Adrenal gland (tissue), 12 donors: ENCODE results near the gene NELL2. TPM values are rescaled to one million over a fixed set of nuclear protein-coding genes. Genes with fewer than 3 reads are reported as not detected.

Experiments used
- DNase-seq, 7 donors: peaks; one replicate each; pipeline ENCODE4 v3.0.0-alpha.2; 2019 to 2020
- H3K27ac ChIP-seq, 5 donors: fragments of 200-600 bp; sonication (generic) in 4 of 5; 1 replicate in 3 of 5; 2 replicates in 2 of 5; pipeline versions ENCODE4 v1.5.1 to v1.8.0; 2016 to 2020; ENCODE audit warnings: mild to moderate bottlenecking in 1 of 5
- H3K27me3 ChIP-seq: fragments of 200-600 bp; 2 replicates; pipeline ENCODE4 v1.8.0; 2021
- H3K36me3 ChIP-seq, 2 donors: fragments of 200-600 bp; replicated peaks in 1 of 2; 1 replicate in 1 of 2; 2 replicates in 1 of 2; pipeline versions ENCODE4 v1.5.1 to v1.8.0; 2018 to 2022
- H3K4me1 ChIP-seq, 2 donors: fragments of 200-600 bp; replicated peaks in 1 of 2; 1 replicate in 1 of 2; 2 replicates in 1 of 2; pipeline versions ENCODE4 v1.5.1 to v1.8.0; 2018 to 2021
- H3K4me3 ChIP-seq, 4 donors: fragments of 200-600 bp; sonication (generic) in 3 of 4; one replicate each; pipeline ENCODE4 v1.5.1; 2016 to 2018
- H3K9me3 ChIP-seq, 3 donors: fragments of 200-600 bp; sonication (generic) in 1 of 3; replicated peaks in 1 of 3; 1 replicate in 2 of 3; 2 replicates in 1 of 3; pipeline versions ENCODE4 v1.5.1 to v1.8.0; 2016 to 2021
- POLR2A ChIP-seq, 2 donors: fragments of 450-650 bp; IDR thresholded peaks; one replicate each; pipeline ENCODE4 v1.6.1; 2017; ENCODE audit warnings: antibody characterized with exemption in 2 of 2, mild to moderate bottlenecking in 2 of 2, moderate library complexity in 1 of 2
- whole genome bisulfite sequencing, 4 donors: extraction: QIAGEN DNeasy Blood & Tissue Kit in 2 of 4; methylation state at CpG; one replicate each; pipeline versions ENCODE4 v1.1.5 to v1.1.7; 2013 to 2017; 5-methylcytosine and 5-hydroxymethylcytosine counted together
- intact Hi-C, 2 donors: fragments of 100-400 bp; cut with DNase I; formaldehyde crosslinking; loops; one replicate each; pipeline versions ENCODE4 v1.14.1 to v1.15.0; 2022 to 2023
- polyA plus RNA-seq, 3 donors: library from polyadenylated mRNA; stranded (reverse); fragments of 200-250 nt in 2 of 3; fragments of 350-450 nt in 1 of 3; fragmentation: Illumina TruSeq in 1 of 3; extraction: RNeasy Lipid Tissue Mini Kit (QIAGEN cat#74804) in 1 of 3; gene quantifications; one replicate each; pipeline ENCODE4 v1.2.3, GENCODE V29; 2013 to 2014
- total RNA-seq, 9 donors: library from RNA; depleted of rRNA in 4 of 9; stranded (reverse); fragments of >200 nt in 4 of 9; fragments of 120-200 nt in 1 of 9; fragmentation: NEBNext Ultra II Directional in 1 of 9; extraction: Animal tissue kit (Norgen Biotek cat#: 25700) in 1 of 9; gene quantifications; one replicate each; pipeline versions ENCODE4 v1.1.0 to v1.2.4, GENCODE V29; 2013 to 2023
- TF ChIP-seq, protein P1 (sequence below), 6 experiments: fragments of 450-650 bp in 4 of 6; fragments of 200-600 bp in 2 of 6; sonication (generic) in 1 of 6; IDR thresholded peaks; 1 replicate in 5 of 6; 2 replicates in 1 of 6; pipeline versions ENCODE4 v1.5.1 to v1.8.0; 2016 to 2021; ENCODE audit warnings: antibody characterized with exemption in 6 of 6, mild to moderate bottlenecking in 2 of 6, moderate library complexity in 1 of 6
- donor health status: healthy with polysubstance abuse.
- donor health status: Bipolar disorder and iron deficiency.
- donor health status: DM: yes; HTN: yes; CAD: no.
- donor health status: DM: no; HTN: no; CAD: no.
- donor health status: DM: no; HTN: no; CAD: no.
- donor health status: DM: yes; HTN: yes; CAD: no.

NELL2 gene
- total and polyA plus RNA-seq, 12 donors, result 0.35 to 26.5 (median 6.0) TPM; not detected in 1

DNA sequence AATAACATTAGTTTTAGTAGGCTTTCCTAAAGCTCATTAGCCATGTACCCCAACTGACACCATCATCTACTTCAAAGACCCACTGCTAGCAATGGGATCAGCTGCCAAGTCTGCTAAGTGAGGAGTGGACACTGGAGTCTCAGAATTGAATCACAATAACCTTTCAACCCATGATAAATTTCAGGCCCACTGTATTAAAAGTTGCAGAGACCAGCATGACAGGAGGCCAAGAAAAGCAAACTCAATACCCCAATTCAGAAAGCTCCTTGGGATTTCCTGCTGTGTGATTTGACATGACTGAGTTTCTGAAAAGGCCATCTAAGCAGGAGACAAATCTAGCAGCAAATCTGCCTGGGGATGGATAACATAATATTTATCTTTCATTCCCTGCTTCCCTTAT, 320.7 kb downstream of the NELL2 start:
- TF ChIP-seq, protein P1, sequence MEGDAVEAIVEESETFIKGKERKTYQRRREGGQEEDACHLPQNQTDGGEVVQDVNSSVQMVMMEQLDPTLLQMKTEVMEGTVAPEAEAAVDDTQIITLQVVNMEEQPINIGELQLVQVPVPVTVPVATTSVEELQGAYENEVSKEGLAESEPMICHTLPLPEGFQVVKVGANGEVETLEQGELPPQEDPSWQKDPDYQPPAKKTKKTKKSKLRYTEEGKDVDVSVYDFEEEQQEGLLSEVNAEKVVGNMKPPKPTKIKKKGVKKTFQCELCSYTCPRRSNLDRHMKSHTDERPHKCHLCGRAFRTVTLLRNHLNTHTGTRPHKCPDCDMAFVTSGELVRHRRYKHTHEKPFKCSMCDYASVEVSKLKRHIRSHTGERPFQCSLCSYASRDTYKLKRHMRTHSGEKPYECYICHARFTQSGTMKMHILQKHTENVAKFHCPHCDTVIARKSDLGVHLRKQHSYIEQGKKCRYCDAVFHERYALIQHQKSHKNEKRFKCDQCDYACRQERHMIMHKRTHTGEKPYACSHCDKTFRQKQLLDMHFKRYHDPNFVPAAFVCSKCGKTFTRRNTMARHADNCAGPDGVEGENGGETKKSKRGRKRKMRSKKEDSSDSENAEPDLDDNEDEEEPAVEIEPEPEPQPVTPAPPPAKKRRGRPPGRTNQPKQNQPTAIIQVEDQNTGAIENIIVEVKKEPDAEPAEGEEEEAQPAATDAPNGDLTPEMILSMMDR (IDR thresholded peaks at IDR 0.05), result no peak
- no peak for TF ChIP-seq POLR2A (IDR thresholded peaks at IDR 0.05)
- no peak for DNase-seq
- intact Hi-C loops, result no loop called here
- H3K27me3 ChIP-seq, result no peaks in the 10 kb centered on the region
- no peaks in the 10 kb centered on the region for H3K9me3 ChIP-seq
- no peaks in the 10 kb centered on the region for H3K36me3 ChIP-seq
- H3K4me3 ChIP-seq, result no peak overlapping the region
- H3K27ac ChIP-seq, result no peak overlapping the region
- H3K4me1 ChIP-seq, result no peaks in the 10 kb centered on the region

DNA sequence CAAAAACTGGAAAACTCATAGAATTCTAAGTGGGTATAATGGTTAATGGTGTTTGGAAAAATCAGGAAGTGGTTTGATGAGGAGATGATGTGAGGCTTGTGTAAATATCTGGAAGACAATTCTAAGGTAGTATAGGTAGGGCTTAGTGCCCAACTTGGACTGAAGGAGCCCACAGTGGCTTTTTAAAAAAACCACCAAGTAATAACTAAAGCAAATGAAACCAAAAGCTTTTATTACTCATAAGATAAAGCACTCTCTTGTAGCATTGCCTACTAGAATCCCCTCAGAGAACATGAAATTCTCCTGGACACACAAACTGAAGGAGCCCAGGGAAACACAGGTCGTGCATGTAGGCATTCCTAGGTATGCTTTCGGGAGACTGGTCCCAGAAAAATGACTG, 324.5 kb downstream of the NELL2 start:
- Histone ChIP-seq H3K27me3 (no peaks in the 10 kb centered on the region), H3K9me3 (no peaks in the 10 kb centered on the region), H3K27ac (no peak overlapping the region), H3K4me3 (no peak overlapping the region), H3K36me3 (no peaks in the 10 kb centered on the region), H3K4me1 (no peaks in the 10 kb centered on the region)
- intact Hi-C loops, result no loop called here
- no peak for DNase-seq
- WGBS, 4 donors, result 62 to 74% (median 69%) methylated on average over 2 of the region's 2 CpGs
- no peak for TF ChIP-seq POLR2A (IDR thresholded peaks at IDR 0.05)

DNA sequence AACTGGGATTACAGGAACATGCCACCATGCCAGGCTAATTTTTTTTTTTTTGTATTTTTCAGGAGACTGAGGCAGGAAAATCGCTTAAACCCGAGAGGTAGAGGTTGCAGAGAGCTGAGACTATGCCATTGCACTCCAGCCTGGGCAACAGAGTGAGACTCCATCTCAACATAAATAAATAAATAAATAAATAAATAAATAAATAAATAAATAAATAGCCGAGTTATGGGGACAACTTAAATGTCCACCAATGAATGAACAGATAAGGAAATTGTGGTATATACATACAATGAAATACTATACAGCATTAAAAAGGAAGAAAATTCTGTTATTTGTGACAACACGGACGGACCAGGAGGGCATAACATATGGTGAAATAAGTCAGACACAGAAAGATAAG, 325.7 kb downstream of the NELL2 start:
- Histone ChIP-seq H3K9me3 (no peaks in the 10 kb centered on the region), H3K36me3 (no peaks in the 10 kb centered on the region), H3K27ac (no peak overlapping the region), H3K27me3 (no peaks in the 10 kb centered on the region), H3K4me1 (no peaks in the 10 kb centered on the region), H3K4me3 (no peak overlapping the region)
- DNase-seq, result no peak
- no peak for TF ChIP-seq POLR2A (IDR thresholded peaks at IDR 0.05)
- TF ChIP-seq, protein P1 (IDR thresholded peaks at IDR 0.05), result no peak
- WGBS, 4 donors, result 80 to 86% (median 83%) methylated on average over 5 of the region's 5 CpGs
- intact Hi-C loops, result no loop called here

DNA sequence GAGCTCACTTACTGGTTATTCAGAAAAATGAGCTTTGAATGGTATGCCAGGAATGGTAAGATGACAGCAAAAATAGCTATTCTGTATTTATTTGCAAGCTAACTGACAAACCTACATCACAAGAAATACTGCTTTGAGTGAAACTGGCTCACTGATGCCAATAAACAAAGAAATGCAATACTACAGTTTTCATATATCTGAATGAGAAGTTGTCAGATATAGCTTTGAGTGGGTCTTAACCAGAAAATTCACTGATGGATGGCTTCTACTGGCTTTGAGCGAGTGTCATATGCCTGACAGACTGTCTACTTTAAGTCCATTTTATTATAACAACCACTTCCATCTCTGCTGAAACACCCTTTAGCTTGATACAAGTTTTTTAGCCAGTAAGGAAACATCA, 330.1 kb downstream of the NELL2 start:
- Histone ChIP-seq H3K27ac (no peak overlapping the region), H3K4me1 (no peaks in the 10 kb centered on the region), H3K9me3 (no peaks in the 10 kb centered on the region), H3K4me3 (no peak overlapping the region), H3K36me3 (no peaks in the 10 kb centered on the region), H3K27me3 (no peaks in the 10 kb centered on the region)
- TF ChIP-seq, protein P1 (IDR thresholded peaks at IDR 0.05), result no peak
- TF ChIP-seq POLR2A (IDR thresholded peaks at IDR 0.05), result no peak
- DNase-seq, result no peak
- WGBS, 4 donors, result 49 to 77% (median 63%) methylated on average over 1 of the region's 1 CpG
- intact Hi-C loops, result no loop called here

DNA sequence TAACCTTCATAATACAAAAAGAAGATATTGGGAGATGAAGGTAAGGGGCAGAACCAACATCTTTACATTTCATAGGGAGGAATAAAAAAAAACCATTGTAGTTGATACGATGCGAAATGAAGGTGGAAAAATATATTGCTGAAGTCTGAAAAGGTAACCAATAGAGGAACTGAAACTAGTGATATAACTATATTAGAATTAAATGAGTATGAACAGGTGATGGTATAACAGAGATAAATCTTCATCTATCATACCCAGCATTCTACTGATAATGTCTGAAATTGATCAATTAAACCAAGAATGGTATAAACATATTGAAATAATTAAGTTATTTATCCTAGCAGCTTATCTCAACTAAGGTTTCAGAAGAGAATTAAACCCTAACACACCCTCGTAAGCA, 332.1 kb downstream of the NELL2 start:
- 81 to 85% (median 82%) methylated on average over 3 of the region's 3 CpGs for WGBS, 4 donors
- DNase-seq, result no peak
- Histone ChIP-seq H3K4me3 (no peak overlapping the region), H3K36me3 (no peaks in the 10 kb centered on the region), H3K27ac (no peak overlapping the region), H3K27me3 (no peaks in the 10 kb centered on the region), H3K9me3 (no peaks in the 10 kb centered on the region), H3K4me1 (no peaks in the 10 kb centered on the region)
- intact Hi-C loops, result no loop called here
- TF ChIP-seq, protein P1 (IDR thresholded peaks at IDR 0.05), result no peak
- TF ChIP-seq POLR2A (IDR thresholded peaks at IDR 0.05), result no peak
